Tibial artery (tissue), 4 donors: ENCODE results near the gene ZNF276.

ENCODE experiments used
- DNase-seq, 2 donors: peaks; one replicate each; pipeline ENCODE4 v3.0.0-alpha.2; 2019
- H3K27ac ChIP-seq, 2 donors: fragments of 200-600 bp; sonication (generic) in 1 of 2; 1 replicate in 1 of 2; 2 replicates in 1 of 2; pipeline ENCODE4 v1.5.1; 2018 to 2019; ENCODE audit warnings: mild to moderate bottlenecking in 1 of 2
- H3K27me3 ChIP-seq, 2 donors: fragments of 200-600 bp; sonication (generic) in 1 of 2; one replicate each; pipeline versions ENCODE4 v1.5.1 to v1.6.0; 2016 to 2019
- H3K36me3 ChIP-seq, 3 donors: fragments of 200-600 bp; sonication (generic) in 2 of 3; one replicate each; pipeline ENCODE4 v1.5.1; 2016 to 2019; ENCODE audit warnings: mild to moderate bottlenecking in 2 of 3
- H3K4me1 ChIP-seq, 4 donors: fragments of 200-600 bp; sonication (generic) in 2 of 4; 1 replicate in 3 of 4; 2 replicates in 1 of 4; pipeline ENCODE4 v1.5.1; 2016 to 2019
- H3K4me3 ChIP-seq, 2 donors: fragments of 200-600 bp; sonication (generic) in 1 of 2; 1 replicate in 1 of 2; 2 replicates in 1 of 2; pipeline ENCODE4 v1.5.1; 2018 to 2019; ENCODE audit warnings: mild to moderate bottlenecking in 2 of 2
- H3K9me3 ChIP-seq, 3 donors: fragments of 200-600 bp; sonication (generic) in 1 of 3; one replicate each; pipeline ENCODE4 v1.5.1; 2016 to 2019
- intact Hi-C: fragments of 100-400 bp; cut with DNase I; formaldehyde crosslinking; loops from one replicate; pipeline ENCODE4 v1.15.0; 2023; ENCODE audit warnings: low total_unique reads
- TF ChIP-seq, protein P1 (sequence below), 2 experiments: fragments of 200-600 bp in 1 of 2; fragments of 450-650 bp in 1 of 2; IDR thresholded peaks; one replicate each; pipeline ENCODE4 v1.5.1; 2017 to 2019; ENCODE audit warnings: antibody characterized with exemption in 2 of 2, mild to moderate bottlenecking in 1 of 2, moderate library complexity in 1 of 2

ZNF276 gene

DNA sequence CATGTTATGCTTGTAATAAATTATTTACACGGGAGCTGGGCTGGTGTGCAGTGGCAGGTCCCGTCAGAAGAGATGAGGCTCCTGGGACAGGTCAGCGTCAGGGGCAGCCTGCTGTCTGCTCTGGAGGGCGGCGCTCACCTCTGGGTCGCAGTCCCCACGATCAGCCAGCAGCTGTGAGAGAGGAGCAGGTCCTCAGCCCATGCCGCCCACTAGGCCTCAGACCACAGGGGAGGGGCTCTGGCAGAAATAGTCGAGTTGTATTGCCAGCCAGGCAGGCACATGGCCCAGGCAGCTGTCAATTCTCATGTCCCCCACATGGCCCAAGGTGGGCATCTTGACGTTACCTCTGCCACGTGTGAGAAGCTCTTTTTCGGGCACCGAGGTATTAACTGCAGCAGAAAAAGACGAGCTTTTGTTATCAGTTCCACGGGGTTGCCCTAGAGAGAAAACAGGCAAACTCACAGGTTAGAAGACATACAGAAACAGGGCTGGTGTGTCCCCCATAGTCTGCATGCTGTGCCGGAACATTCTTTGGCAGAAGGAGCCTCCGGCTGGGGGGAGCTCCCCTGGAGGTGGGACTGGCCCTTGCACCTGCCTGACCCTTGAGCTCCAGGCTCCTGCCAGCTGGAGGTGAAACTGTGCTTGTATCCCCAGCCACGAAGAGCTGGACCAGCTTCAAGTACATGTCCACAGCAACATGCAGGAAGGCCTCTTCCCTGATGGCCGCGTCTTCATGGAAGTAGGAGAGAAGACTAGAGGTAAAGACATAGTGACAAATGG, 17.4 kb downstream of the ZNF276 start:
- Histone ChIP-seq H3K4me3 (no peak overlapping the region), H3K27me3 (no peaks in the 10 kb centered on the region), H3K4me1 (no peaks in the 10 kb centered on the region), H3K27ac (no peak overlapping the region), H3K9me3 (no peaks in the 10 kb centered on the region), H3K36me3 (peaks cover 55 to 78% (median 68%) of the 10 kb centered on the region in 3 donors)
- DNase-seq = no peak
- intact Hi-C loops = no loop called here
- TF ChIP-seq, protein P1, sequence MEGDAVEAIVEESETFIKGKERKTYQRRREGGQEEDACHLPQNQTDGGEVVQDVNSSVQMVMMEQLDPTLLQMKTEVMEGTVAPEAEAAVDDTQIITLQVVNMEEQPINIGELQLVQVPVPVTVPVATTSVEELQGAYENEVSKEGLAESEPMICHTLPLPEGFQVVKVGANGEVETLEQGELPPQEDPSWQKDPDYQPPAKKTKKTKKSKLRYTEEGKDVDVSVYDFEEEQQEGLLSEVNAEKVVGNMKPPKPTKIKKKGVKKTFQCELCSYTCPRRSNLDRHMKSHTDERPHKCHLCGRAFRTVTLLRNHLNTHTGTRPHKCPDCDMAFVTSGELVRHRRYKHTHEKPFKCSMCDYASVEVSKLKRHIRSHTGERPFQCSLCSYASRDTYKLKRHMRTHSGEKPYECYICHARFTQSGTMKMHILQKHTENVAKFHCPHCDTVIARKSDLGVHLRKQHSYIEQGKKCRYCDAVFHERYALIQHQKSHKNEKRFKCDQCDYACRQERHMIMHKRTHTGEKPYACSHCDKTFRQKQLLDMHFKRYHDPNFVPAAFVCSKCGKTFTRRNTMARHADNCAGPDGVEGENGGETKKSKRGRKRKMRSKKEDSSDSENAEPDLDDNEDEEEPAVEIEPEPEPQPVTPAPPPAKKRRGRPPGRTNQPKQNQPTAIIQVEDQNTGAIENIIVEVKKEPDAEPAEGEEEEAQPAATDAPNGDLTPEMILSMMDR (IDR thresholded peaks at IDR 0.05) = no peak

DNA sequence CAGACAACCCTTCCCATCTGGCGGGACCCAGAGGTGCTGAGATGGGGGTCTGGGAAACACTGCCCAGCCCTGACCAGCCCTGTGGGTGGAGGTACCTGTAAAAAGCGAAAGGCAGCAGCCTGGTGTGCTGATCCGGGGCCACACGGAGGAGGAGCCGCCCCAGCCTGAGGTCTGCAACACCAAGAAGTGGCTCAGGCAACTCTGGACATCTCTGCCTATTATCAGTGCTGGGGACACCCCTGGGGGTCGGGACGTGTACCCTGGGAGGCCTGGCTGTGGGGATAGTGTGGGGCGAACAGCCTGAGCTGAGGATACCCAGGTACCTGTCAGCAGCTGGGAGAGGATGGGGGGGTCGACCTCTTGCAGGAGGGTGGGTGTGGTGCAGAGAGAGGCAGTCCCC, 18.0 kb downstream of the ZNF276 start:
- Histone ChIP-seq H3K4me1 (no peaks in the 10 kb centered on the region), H3K9me3 (no peaks in the 10 kb centered on the region), H3K4me3 (no peak overlapping the region), H3K27ac (no peak overlapping the region), H3K27me3 (no peaks in the 10 kb centered on the region), H3K36me3 (peaks cover 48 to 72% (median 62%) of the 10 kb centered on the region in 3 donors)
- intact Hi-C loops = no loop called here
- no peak for DNase-seq
- TF ChIP-seq, protein P1 (IDR thresholded peaks at IDR 0.05) = no peak

DNA sequence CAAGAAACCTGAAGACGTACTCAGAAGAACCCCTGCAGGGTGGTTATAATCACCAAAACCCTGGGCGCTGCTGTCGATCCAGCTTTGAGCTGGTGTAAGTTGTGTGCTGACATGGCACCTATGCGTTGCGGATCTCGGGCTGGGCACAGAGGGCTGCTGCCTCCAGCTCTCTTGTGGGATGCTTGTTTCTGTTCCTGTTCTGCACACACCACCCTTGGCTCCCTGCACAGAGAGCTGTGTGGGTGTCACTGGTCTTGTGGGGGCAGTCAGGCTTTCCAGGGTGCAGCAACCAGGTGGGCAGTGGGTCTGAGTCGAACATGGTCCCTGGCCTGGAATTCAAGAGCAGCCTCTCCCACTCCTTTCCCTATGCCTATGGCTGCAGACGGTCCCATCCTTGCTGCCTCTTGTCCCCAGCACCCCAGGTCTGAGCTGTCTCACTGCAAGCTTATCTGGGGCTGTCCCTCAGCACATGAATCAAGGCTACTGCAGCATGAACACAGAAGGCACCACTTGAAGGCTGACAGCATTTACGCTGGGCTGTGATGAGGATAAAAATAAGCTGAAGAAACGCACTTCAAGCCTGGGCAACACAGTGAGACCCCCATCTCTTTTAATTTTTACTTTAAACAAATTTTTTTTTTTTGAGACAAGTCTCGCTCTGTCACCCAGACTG, 20.1 kb downstream of the ZNF276 start:
- Histone ChIP-seq H3K27me3 (no peaks in the 10 kb centered on the region), H3K9me3 (no peaks in the 10 kb centered on the region), H3K4me3 (no peak overlapping the region), H3K27ac (no peak overlapping the region), H3K36me3 (peaks cover 32 to 51% (median 41%) of the 10 kb centered on the region in 3 donors), H3K4me1 (no peaks in the 10 kb centered on the region)
- TF ChIP-seq, protein P1 (IDR thresholded peaks at IDR 0.05) = no peak
- no peak for DNase-seq
- intact Hi-C loops = no loop called here

DNA sequence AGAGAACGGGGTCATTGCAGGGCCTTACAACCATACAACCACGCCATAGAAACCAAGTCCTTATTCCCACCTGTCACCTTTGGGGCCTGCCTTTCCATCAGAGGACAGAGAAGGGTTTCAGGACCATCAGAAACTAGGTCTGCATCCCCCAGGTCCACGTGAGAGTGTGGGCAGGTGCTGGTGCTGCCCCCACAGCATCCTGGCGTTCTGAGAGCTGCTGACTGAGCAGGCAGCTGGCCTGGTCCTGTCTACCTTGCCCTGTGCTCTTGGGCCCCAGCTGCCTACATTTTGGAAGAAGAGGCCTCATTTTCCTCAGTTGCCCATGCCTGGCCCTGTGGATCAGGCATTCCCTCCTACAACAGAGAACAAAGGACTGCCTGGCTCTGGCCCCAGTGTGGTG, 21.6 kb downstream of the ZNF276 start:
- H3K27ac ChIP-seq = no peak overlapping the region
- no peak for DNase-seq
- no peaks in the 10 kb centered on the region for H3K9me3 ChIP-seq
- no peaks in the 10 kb centered on the region for H3K27me3 ChIP-seq
- H3K4me1 ChIP-seq = no peaks in the 10 kb centered on the region
- TF ChIP-seq, protein P1 (IDR thresholded peaks at IDR 0.05) = no peak
- H3K36me3 ChIP-seq = peaks cover 19 to 36% (median 27%) of the 10 kb centered on the region in 3 donors
- H3K4me3 ChIP-seq = no peak overlapping the region
- intact Hi-C loops = no loop called here

DNA sequence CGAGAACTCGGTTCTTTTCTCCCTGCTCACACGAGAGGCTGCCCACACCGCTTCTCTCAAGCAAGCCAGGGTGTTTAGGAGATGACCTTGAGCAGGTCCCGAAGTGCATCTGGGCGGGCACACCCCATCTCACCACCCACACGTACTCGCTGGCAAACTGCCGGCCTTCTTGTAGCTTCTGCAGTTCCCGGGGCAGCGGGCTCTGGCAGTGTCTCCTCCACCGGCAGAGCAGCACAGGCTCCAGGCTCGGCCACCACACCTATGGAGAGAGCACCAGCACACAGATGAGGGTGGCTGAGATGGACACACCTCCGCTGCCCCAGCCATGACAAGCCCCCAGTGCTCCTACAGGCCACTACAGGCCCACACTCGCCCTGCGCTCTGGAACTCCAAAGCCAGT, 23.5 kb downstream of the ZNF276 start:
- no peaks in the 10 kb centered on the region for H3K27me3 ChIP-seq
- H3K9me3 ChIP-seq = no peaks in the 10 kb centered on the region
- no peak overlapping the region for H3K27ac ChIP-seq
- no peak for DNase-seq
- intact Hi-C loops = no loop called here
- peaks cover under 1 to 17% (median 8%) of the 10 kb centered on the region in 3 donors for H3K36me3 ChIP-seq
- no peaks in the 10 kb centered on the region for H3K4me1 ChIP-seq
- TF ChIP-seq, protein P1 (IDR thresholded peaks at IDR 0.05) = no peak
- H3K4me3 ChIP-seq = no peak overlapping the region
